Activated naive CD4-positive, alpha-beta T cell treated with anti-CD3 and anti-CD28 coated beads for 36 hours (primary cell): ENCODE measurements around the gene NRGN. TPM values are rescaled to one million over a fixed set of nuclear protein-coding genes. Genes with fewer than 3 reads are reported as not detected.

ENCODE experiments used
- CTCF ChIA-PET: fragments of 350-600 bp; sonication (Branson Sonifier 250); formaldehyde crosslinking; loops from one replicate; lab custom pipeline; 2021; ENCODE audit warnings: antibody characterized with exemption; lab: Charles Lee
- DNase-seq: peaks from one replicate; pipeline ENCODE4 v3.0.0-alpha.2; 2020
- H3K27ac Mint-ChIP-seq: one replicate; pipeline ENCODE4 v1.8.0; 2021; ENCODE audit warnings: mild to moderate bottlenecking, mixed read lengths
- H3K27me3 Mint-ChIP-seq: one replicate; pipeline ENCODE4 v1.8.0; 2021; ENCODE audit warnings: low read depth, mixed read lengths
- H3K36me3 Mint-ChIP-seq: one replicate; pipeline ENCODE4 v1.8.0; 2021; ENCODE audit warnings: low read depth, mixed read lengths
- H3K4me1 Mint-ChIP-seq: one replicate; pipeline ENCODE4 v1.8.0; 2021; ENCODE audit warnings: low read depth, mixed read lengths
- H3K4me3 Mint-ChIP-seq: one replicate; pipeline ENCODE4 v1.8.0; 2021; ENCODE audit warnings: mild to moderate bottlenecking, moderate library complexity, mixed read lengths
- H3K9me3 Mint-ChIP-seq: one replicate; pipeline ENCODE4 v1.8.0; 2021; ENCODE audit warnings: mixed read lengths
- intact Hi-C: fragments of 100-400 bp; cut with micrococcal nuclease; formaldehyde crosslinking; loops from one replicate; pipeline ENCODE4 v1.15.1; 2023
- total RNA-seq, 2 experiments: library from RNA; stranded (reverse); gene quantifications; one replicate each; pipeline ENCODE4 v1.2.3, GENCODE V29; 2021

The NRGN gene
- total RNA-seq, 2 experiments from 2014 or later: 10.3 to 10.8 TPM

DNA sequence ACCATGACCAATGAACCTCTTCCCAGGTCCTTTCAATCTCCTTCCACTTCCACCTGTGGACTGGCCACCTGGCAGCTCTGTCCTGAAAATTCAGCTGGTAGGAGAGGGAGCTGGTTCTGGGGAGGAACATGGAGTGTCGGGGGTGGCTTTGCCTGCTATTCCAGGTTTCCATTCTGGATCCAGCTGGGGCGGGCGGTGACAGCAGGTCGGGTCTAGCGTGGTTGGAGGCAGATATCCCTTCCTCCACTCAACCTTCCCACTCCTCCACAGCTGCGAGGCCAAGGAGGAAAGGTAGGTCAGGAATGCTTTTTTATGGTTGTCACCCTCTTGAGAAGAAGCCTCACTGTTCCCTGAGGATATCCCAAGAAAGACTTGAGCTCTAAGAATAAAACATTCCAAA is 3.3 kb downstream of the NRGN start:
- H3K4me3 Mint-ChIP-seq: no peak overlapping the region
- CTCF ChIA-PET: interaction anchor here (0.5 to 2.4 kb wide), 6 partner anchors 10 to 80 kb away, joined by 3 to 6 read pairs (median 4); partner anchors contain the start of genes ESAM and VSIG2
- H3K27ac Mint-ChIP-seq: no peak overlapping the region
- intact Hi-C loops: loop anchor here (10.0 kb wide), 2 partner anchors 772 to 1678 kb away; partner anchors contain the start of gene HSPA8
- DNase-seq: no peak
- H3K27me3 Mint-ChIP-seq: peaks cover 2% of the 10 kb centered on the region
- no peaks in the 10 kb centered on the region for H3K9me3 Mint-ChIP-seq
- H3K36me3 Mint-ChIP-seq: no peaks in the 10 kb centered on the region
- peaks cover 14% of the 10 kb centered on the region for H3K4me1 Mint-ChIP-seq

DNA sequence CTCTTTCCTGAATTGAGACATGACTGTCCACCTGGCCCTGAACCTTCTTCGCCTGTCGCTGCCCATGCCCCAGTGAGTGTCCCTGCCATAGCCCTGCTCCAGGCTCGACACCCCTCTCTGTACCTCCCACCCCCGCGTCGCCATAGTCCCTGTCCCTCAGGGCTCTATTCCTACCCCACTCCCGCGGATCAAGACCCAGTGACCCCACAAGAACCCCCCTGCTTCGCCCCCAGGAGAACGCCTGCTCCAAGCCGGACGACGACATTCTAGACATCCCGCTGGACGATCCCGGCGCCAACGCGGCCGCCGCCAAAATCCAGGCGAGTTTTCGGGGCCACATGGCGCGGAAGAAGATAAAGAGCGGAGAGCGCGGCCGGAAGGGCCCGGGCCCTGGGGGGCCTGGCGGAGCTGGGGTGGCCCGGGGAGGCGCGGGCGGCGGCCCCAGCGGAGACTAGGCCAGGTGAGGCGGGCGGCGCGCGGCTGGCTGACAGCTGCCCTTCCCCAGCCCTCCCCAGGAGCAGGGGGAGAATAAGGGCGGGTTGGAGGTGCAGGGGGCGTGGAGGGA is 5.6 kb downstream of the NRGN start:
- intact Hi-C loops: loop anchor here (10.0 kb wide), 2 partner anchors 769 to 1681 kb away; partner anchors contain the start of gene HSPA8
- Mint-ChIP-seq H3K27ac (no peak overlapping the region), H3K4me1 (peaks cover 19% of the 10 kb centered on the region), H3K4me3 (peak overlapping the region; percentile 83), H3K27me3 (no peaks in the 10 kb centered on the region), H3K9me3 (no peaks in the 10 kb centered on the region), H3K36me3 (no peaks in the 10 kb centered on the region)
- no peak for DNase-seq
- CTCF ChIA-PET: interaction anchor here (0.6 to 3.4 kb wide), 13 partner anchors 11 to 365 kb away, joined by 3 to 27 read pairs (median 4); partner anchors contain the start of genes ESAM, SIAE and SPA17

DNA sequence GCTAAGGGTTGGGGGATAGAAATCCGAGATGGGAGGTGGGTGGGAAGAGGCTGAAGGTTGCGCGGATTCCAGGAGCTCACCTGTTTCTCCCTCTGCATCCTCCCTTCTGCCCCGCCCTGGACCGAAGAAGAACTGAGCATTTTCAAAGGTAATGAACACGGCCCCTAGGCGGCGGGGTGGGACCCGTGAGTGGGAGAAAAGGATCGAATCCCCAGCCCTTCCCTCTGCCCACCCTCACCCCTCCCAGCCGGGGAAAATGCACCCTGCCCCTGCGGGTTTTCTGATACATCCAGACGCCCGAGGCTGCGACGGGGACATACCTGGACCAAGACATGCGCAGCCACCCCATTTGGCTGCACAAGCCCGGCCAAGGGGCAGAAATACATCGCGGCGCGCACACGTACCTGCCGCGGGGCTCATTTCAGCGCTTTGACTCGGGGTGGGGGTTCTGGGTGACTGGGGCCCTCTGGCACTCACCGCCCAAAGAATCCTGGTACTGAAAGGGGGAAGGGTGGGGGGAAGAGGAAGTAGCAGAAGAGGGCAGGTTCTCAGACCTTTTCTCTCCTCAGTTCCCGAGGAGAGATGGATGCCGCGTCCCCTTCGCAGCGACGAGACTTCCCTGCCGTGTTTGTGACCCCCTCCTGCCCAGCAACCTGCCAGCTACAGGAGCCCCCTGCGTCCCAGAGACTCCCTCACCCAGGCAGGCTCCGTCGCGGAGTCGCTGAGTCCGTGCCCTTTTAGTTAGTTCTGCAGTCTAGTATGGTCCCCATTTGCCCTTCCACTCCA is 6.3 kb downstream of the NRGN start:
- DNase-seq: peak; percentile 65
- H3K4me3 Mint-ChIP-seq: peak overlapping the region; percentile 83
- H3K9me3 Mint-ChIP-seq: no peaks in the 10 kb centered on the region
- peak overlapping the region; percentile 75 for H3K27ac Mint-ChIP-seq
- peaks cover 14% of the 10 kb centered on the region for H3K4me1 Mint-ChIP-seq
- CTCF ChIA-PET: interaction anchor here (0.7 to 3.4 kb wide), 21 partner anchors 9 to 130 kb away, joined by 3 to 27 read pairs (median 5); partner anchors contain the start of genes ESAM, SIAE, SPA17 and TBRG1
- no peaks in the 10 kb centered on the region for H3K27me3 Mint-ChIP-seq
- intact Hi-C loops: loop anchor here (1.0 to 10.0 kb wide), 12 partner anchors 12 to 1681 kb away; partner anchors contain the start of genes CCDC15, HSPA8, MSANTD2 and SIAE
- H3K36me3 Mint-ChIP-seq: no peaks in the 10 kb centered on the region

DNA sequence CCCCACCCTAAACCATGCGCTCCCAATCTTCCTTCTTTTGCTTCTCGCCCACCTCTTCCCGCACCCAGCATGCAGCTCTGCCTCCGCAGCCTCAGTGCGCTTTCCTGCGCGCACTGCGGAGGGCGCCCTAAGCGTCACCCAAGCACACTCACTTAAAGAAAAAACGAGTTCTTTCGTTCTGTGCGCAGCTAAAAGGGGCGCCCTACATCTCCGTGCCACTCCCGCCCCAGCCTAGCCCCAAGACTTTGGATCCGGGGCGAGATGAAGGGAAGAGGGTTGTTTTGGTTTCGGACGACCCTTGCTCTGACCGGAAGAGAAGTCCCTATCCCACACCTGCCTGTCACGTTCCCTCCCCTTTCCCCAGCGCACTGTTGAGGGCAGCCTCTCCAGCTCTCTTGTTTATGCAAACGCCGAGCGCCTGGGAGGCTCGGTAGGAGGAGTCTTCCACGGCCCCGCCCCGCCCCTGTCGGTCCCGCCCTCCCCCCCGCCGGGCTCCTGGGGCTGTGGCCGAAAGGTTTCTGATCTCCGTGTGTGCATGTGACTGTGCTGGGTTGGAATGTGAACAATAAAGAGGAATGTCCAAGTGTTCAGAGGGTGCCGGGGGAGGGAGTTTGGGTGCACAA is 7.0 kb downstream of the NRGN start:
- Mint-ChIP-seq H3K27me3 (no peaks in the 10 kb centered on the region), H3K4me3 (peak overlapping the region; percentile 83), H3K4me1 (peaks cover 14% of the 10 kb centered on the region), H3K36me3 (no peaks in the 10 kb centered on the region), H3K9me3 (no peaks in the 10 kb centered on the region), H3K27ac (peak overlapping the region; percentile 75)
- peak; percentile 76 for DNase-seq
- CTCF ChIA-PET: interaction anchor here (0.7 to 3.4 kb wide), 21 partner anchors 9 to 1310 kb away, joined by 3 to 27 read pairs (median 5); partner anchors contain the start of genes ESAM, SIAE, SPA17 and TBRG1
- intact Hi-C loops: loop anchor here (1.0 to 10.0 kb wide), 13 partner anchors 7 to 1682 kb away; partner anchors contain the start of genes CCDC15, HSPA8, MSANTD2 and NRGN

DNA sequence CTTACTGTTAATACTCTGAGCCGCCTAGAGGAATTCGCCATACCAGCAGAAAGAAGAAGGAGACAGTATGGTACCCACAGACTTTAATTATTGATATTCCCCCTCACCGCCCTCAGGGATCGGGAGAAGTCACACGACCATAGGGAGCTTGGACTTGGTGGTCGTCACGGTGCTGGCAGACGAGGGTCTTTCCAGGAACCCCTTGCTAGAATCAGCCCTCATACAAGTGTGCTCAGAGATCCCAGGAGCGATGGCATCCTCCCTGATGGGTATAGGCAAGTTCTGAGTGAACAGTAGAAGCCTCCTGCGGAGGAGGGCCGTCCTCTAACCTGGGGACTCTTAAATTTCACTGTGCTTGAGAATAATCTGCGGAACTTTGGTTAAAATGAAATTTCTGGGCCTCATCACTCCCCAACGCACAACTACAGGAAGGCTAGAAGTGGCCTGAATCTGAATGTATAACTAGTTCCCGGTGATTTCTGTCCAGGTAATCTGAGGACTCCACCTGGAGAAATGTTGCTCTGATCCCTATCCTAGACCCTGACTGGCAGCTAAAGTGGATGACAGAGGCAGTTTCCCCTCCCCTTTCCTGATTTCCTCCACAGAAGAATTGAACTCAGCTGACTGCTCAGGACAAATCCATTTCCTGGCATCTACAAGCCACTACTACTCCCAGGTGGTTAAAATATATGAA is 7.8 kb downstream of the NRGN start:
- DNase-seq: no peak
- H3K27ac Mint-ChIP-seq: no peak overlapping the region
- intact Hi-C loops: loop anchor here (1.0 to 10.0 kb wide), 6 partner anchors 8 to 1683 kb away; partner anchors contain the start of genes CCDC15, HSPA8 and NRGN
- H3K4me1 Mint-ChIP-seq: peaks cover 14% of the 10 kb centered on the region
- H3K36me3 Mint-ChIP-seq: no peaks in the 10 kb centered on the region
- CTCF ChIA-PET: interaction anchor here (0.8 to 3.4 kb wide), 9 partner anchors 10 to 1309 kb away, joined by 3 to 27 read pairs (median 5); partner anchors contain the start of genes ESAM, SIAE, SPA17 and TBRG1
- H3K9me3 Mint-ChIP-seq: no peaks in the 10 kb centered on the region
- H3K27me3 Mint-ChIP-seq: no peaks in the 10 kb centered on the region
- H3K4me3 Mint-ChIP-seq: peak overlapping the region; percentile 83

DNA sequence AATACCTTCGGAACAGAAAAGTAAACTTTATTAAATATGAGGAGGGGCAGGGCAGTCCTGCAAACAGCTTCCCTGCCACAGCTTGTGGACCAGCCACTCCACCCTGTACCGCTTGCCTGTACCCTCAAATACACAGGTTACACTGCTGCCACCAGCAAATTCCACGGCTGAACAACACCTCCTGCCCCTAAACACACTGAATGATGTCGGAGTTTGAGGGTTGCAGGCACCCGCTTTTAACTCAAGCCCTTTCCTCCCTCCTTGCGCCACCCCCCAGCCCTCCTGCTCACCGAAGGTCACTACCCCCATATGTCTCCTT is 8.3 kb downstream of the NRGN start:
- intact Hi-C loops: loop anchor here (10.0 kb wide), 2 partner anchors 767 to 1683 kb away; partner anchors contain the start of gene HSPA8
- Mint-ChIP-seq H3K4me3 (no peak overlapping the region), H3K27ac (no peak overlapping the region), H3K36me3 (no peaks in the 10 kb centered on the region), H3K9me3 (no peaks in the 10 kb centered on the region), H3K27me3 (no peaks in the 10 kb centered on the region), H3K4me1 (peaks cover 14% of the 10 kb centered on the region)
- no peak for DNase-seq
- CTCF ChIA-PET: interaction anchor here (1.0 to 1.5 kb wide), 3 partner anchors 10 to 79 kb away, joined by 3 to 4 read pairs (median 4); no protein-coding TSS in a partner anchor

DNA sequence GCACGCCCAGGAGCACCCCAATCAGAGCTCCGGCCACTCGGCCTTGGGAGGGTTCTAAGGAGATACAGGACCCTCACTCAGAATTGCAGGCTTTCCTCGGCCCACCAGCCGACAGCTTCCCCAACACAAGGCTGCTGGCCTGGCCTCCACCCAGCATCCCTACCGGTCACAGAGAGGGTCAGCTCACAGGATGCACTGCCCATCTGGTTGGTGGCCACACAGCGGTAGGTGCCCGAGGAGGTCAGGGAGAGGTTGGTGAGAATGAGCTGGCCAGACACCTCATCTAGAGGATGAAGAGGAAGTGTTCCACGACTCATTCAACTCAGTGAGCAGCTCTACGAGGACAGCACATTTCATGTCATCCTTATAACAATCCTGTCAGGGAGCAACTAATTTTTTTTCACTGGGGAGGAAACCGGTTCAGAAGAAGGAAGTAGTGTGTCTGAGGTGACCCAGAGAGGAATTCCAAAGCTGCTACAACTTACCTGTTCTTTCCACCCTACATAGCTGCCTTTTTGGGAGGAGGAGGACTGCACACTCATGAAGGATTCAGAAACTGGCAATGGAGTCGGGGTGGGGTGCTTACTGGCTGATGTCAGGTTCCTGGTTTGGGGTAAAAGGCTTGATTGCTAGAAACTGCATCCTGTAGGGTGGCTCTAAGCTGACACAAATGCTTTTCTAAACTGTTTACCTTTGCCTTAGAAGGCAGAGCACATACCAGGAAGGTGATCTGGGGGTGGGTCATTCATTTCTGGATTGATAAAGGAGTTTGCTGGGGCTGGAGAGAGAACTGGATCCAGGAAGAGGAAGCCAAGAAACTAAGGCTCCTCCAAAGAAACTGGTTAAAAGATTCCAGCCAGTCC is 9.0 kb downstream of the NRGN start:
- Mint-ChIP-seq H3K27me3 (no peaks in the 10 kb centered on the region), H3K36me3 (no peaks in the 10 kb centered on the region), H3K27ac (no peak overlapping the region), H3K9me3 (no peaks in the 10 kb centered on the region), H3K4me1 (peaks cover 14% of the 10 kb centered on the region), H3K4me3 (no peak overlapping the region)
- CTCF ChIA-PET: interaction anchor here (0.7 to 1.5 kb wide), 3 partner anchors 10 to 78 kb away, joined by 4 read pairs; no protein-coding TSS in a partner anchor
- intact Hi-C loops: loop anchor here (10.0 kb wide), 2 partner anchors 766 to 1684 kb away; partner anchors contain the start of gene HSPA8
- no peak for DNase-seq

DNA sequence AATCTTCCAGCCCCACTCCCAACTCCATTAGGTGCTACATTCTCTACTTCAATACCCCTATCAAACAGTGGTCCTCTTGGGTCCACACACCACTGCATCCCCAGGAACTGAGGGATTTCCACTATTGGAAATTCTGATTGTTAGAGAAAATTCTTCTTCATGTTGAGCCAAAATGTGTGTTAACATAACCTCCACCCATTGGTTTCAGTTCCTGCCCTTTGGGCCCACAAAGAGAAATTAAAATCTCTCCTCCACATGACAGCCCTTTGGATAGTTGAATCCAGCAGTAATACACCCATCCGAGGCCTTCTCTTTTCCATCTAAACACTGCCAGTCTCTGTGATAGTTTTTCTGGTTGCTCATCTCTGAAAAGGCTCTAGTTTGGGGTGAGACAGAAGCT is 10.2 kb downstream of the NRGN start:
- Mint-ChIP-seq H3K36me3 (no peaks in the 10 kb centered on the region), H3K4me3 (no peak overlapping the region), H3K9me3 (no peaks in the 10 kb centered on the region), H3K4me1 (peaks cover 14% of the 10 kb centered on the region), H3K27ac (no peak overlapping the region), H3K27me3 (no peaks in the 10 kb centered on the region)
- DNase-seq: no peak
- CTCF ChIA-PET: no interaction called here
- intact Hi-C loops: loop anchor here (10.0 kb wide), 3 partner anchors 635 to 1685 kb away; partner anchors contain the start of genes HSPA8 and VWA5A

DNA sequence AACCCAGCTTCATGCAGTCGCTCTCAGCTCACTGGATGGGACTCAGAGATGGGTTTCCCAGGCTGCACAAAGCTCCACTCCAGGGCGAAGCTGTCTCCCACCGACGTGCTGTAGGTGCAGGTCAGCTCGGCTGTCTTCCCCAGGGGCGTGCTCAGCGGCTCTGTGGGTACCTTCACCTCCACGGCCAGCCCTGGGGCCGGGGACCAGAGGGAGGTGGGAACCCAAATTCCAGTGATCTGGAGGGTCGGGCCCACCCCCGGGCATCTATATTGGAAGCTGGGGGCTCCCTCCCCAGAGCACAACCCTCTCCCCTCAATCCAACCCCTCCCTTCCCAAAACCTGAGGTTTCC is 11.6 kb downstream of the NRGN start:
- Mint-ChIP-seq H3K27ac (no peak overlapping the region), H3K4me1 (peaks cover 8% of the 10 kb centered on the region), H3K9me3 (no peaks in the 10 kb centered on the region), H3K4me3 (no peak overlapping the region), H3K36me3 (no peaks in the 10 kb centered on the region), H3K27me3 (peaks cover 6% of the 10 kb centered on the region)
- no peak for DNase-seq
- CTCF ChIA-PET: no interaction called here
- intact Hi-C loops: loop anchor here (10.0 kb wide), 1 partner anchor 637 kb away; the partner anchor contains the start of gene VWA5A

DNA sequence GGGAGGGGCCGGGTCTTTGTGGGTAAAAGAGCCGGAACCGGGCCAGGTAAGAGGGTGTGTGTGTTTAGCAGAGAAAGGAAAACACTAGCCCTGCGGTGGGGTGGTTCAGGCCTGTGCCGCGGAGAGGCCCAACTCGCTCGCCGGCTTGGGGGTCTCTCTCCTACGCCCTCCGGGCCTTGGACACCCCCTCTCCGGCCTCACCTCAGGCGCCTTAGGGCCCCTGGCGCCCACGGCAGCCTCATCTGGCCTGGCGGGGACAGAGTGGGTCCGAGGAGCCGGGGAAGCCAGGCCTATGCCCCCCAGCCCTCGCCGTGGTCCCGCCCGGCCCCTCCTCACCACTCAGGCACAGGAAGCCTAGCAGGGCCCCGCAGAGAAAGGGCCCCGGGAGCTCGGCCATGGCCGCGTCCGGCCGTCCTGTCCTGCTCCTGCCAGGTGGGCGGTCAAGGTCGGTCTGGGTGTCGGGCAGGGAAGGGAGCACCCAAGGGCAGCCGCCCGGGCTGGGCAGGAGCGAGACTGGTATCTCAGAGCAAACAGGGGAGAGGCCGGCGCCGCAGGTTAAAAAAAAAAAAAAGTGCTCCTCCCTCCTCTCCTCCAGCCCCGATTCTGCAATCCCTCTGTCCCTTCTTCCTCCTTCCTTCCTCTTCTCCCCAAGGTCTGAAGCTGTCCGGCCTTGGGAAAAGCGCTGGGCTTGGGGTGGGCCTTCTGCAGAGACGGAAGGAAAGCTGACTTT is 12.2 kb downstream of the NRGN start, which contains the start of gene VSIG2:
Gene VSIG2 (minus strand): TSS at position 515 of the 730 bp plus-strand sequence. CDS start 118 bp downstream, at position 397.
- Mint-ChIP-seq H3K9me3 (no peaks in the 10 kb centered on the region), H3K4me3 (peak within 1 kb of the TSS; percentile 57), H3K27ac (peak within 1 kb of the TSS; percentile 63), H3K36me3 (no peaks in the 10 kb centered on the region), H3K4me1 (peaks cover 8% of the 10 kb centered on the region), H3K27me3 (peaks cover 10% of the 10 kb centered on the region)
- intact Hi-C loops: loop anchor here (10.0 kb wide), 1 partner anchor 637 kb away; the partner anchor contains the start of gene VWA5A
- no peak for DNase-seq
- CTCF ChIA-PET: interaction anchor here (0.7 to 1.9 kb wide), 4 partner anchors 10 to 85 kb away, joined by 3 to 6 read pairs (median 4); partner anchors contain the start of gene NRGN
